Adipose tissue (tissue), 3 donors: ENCODE data around the gene VPS11. TPM values are rescaled to one million over a fixed set of nuclear protein-coding genes. Genes with fewer than 3 reads are reported as not detected.

Experiments
- polyA plus RNA-seq, 3 donors: library from polyadenylated mRNA; stranded (reverse); fragments of 200-250 nt; gene quantifications; one replicate each; pipeline ENCODE4 v1.2.3, GENCODE V29; 2013
- donor health status: healthy with polysubstance abuse.
- donor health status: Bipolar disorder and iron deficiency.
- donor health status: healthy.

VPS11 gene
- polyA plus RNA-seq, 3 donors, result 20.5 to 35.2 (median 30.7) TPM

Other genes starting within 250 kb of the VPS11 start
- under 1 TPM; 0.22 to 1.00 (median 0.46) TPM for gene CXCR5, start 183.9 kb upstream of the VPS11 start, polyA plus RNA-seq
- gene BCL9L, start 141.9 kb upstream of the VPS11 start, polyA plus RNA-seq, result 10 to 100 TPM; 13.9 to 28.9 (median 22.8) TPM
- under 1 TPM in 2 of 3 donors, not detected in 1; 0.14 to 0.16 TPM for gene UPK2, start 111.5 kb upstream of the VPS11 start, polyA plus RNA-seq
- gene FOXR1, start 96.1 kb upstream of the VPS11 start, polyA plus RNA-seq, result not detected
- gene CENATAC, start 69.7 kb upstream of the VPS11 start, polyA plus RNA-seq, result 10 to 100 TPM in 2 of 3 donors, 1 to 10 TPM in 1; 6.1 to 28.3 (median 13.7) TPM
- 1,000 to 10,000 TPM; 1,274 to 4,411 (median 1,949) TPM for gene RPS25, start 49.5 kb upstream of the VPS11 start, polyA plus RNA-seq
- gene TRAPPC4, start 49.1 kb upstream of the VPS11 start, polyA plus RNA-seq, result 10 to 100 TPM; 24.1 to 48.4 (median 46.6) TPM
- gene SLC37A4, start 36.9 kb upstream of the VPS11 start, polyA plus RNA-seq, result 10 to 100 TPM in 2 of 3 donors, 1 to 10 TPM in 1; 7.4 to 37.9 (median 13.2) TPM
- 10 to 100 TPM; 37.7 to 73.2 (median 41.1) TPM for gene HYOU1, start 10.6 kb upstream of the VPS11 start, polyA plus RNA-seq
- gene HMBS, start 17.1 kb downstream of the VPS11 start, polyA plus RNA-seq, result 10 to 100 TPM; 13.7 to 23.3 (median 14.7) TPM
- 10 to 100 TPM; 20.0 to 28.9 (median 24.0) TPM for gene DPAGT1, start 34.0 kb downstream of the VPS11 start, polyA plus RNA-seq
- gene C2CD2L, start 39.5 kb downstream of the VPS11 start, polyA plus RNA-seq, result 1 to 10 TPM; 3.1 to 6.7 (median 5.2) TPM
- 10 to 100 TPM in 1 of 3 donors, 1 to 10 TPM in 2; 9.1 to 15.4 (median 9.7) TPM for gene HINFP, start 53.8 kb downstream of the VPS11 start, polyA plus RNA-seq
- gene ABCG4, start 81.2 kb downstream of the VPS11 start, polyA plus RNA-seq, result under 1 TPM; 0.01 to 0.34 (median 0.06) TPM
- gene NLRX1, start 100.9 kb downstream of the VPS11 start, polyA plus RNA-seq, result 10 to 100 TPM in 2 of 3 donors, 1 to 10 TPM in 1; 7.1 to 15.4 (median 10.3) TPM
- gene NHERF4, start 117.7 kb downstream of the VPS11 start, polyA plus RNA-seq, result under 1 TPM; 0.17 to 0.27 (median 0.22) TPM
- gene CBL, start 138.5 kb downstream of the VPS11 start, polyA plus RNA-seq, result 1 to 10 TPM; 1.7 to 7.3 (median 5.8) TPM
- 100 to 1,000 TPM in 2 of 3 donors, 10 to 100 TPM in 1; 45.3 to 517 (median 120) TPM for gene MCAM, start 249.3 kb downstream of the VPS11 start, polyA plus RNA-seq